Right ventricle myocardium inferior (tissue), 1 donor: Measurements from ENCODE around the gene MAGI2. TPM values are rescaled to one million over a fixed set of nuclear protein-coding genes. Genes with fewer than 3 reads are reported as not detected.
"Not testable (repeated sequence)": the region's sequence is repeated elsewhere in the genome, so short reads cannot be mapped to it uniquely, and the experiment has no call there.

Experiments used
- ATAC-seq: fragments of 200-7000 bp; cut with Tn5 transposase; one replicate; pipeline ENCODE4 v1.9.1; 2020; ENCODE audit warnings: mild to moderate bottlenecking, moderate library complexity
- DNase-seq: peaks from one replicate; pipeline ENCODE4 v3.0.0; 2021; ENCODE audit errors: missing footprints
- intact Hi-C: fragments of 100-400 bp; cut with DNase I; formaldehyde crosslinking; loops from one replicate; pipeline ENCODE4 v1.11.0; 2022
- total RNA-seq: library from RNA; stranded (reverse); fragmentation: NEBNext Ultra II Directional; extraction: Animal tissue kit (Norgen Biotek cat#: 25700); gene quantifications from one replicate; pipeline ENCODE4 v1.2.1, GENCODE V29; 2021
- donor health status: DM: no; HTN: yes; CAD: no; lungs with severe emphysema.

Gene MAGI2
- total RNA-seq, 1 donor from 2014 or later, result 3.1 TPM

GRCh38 chr7:79132844-79133451, 320.5 kb downstream of the MAGI2 start:
- no peak for ATAC-seq
- intact Hi-C loops, result no loop called here

GRCh38 chr7:79130715-79131114, 322.8 kb downstream of the MAGI2 start:
- intact Hi-C loops, result no loop called here
- no peak for DNase-seq
- no peak for ATAC-seq

More at GRCh38 chr7:79132844-79133451, 320.5 kb downstream of the MAGI2 start:
- no peak for DNase-seq

- intact Hi-C loops, result no loop called here
- no peak for ATAC-seq
- DNase-seq, result no peak
These were observed 329.1 kb downstream of the MAGI2 start for GRCh38 chr7:79124331-79124730.

- ATAC-seq (no peak), DNase-seq (no peak)
- intact Hi-C loops, result no loop called here
These were observed 335.3 kb downstream of the MAGI2 start for GRCh38 chr7:79118143-79118542.

- intact Hi-C loops, result no loop called here
- no peak for DNase-seq
- ATAC-seq, result no peak
These were observed 357.1 kb downstream of the MAGI2 start for GRCh38 chr7:79096361-79096805.

- DNase-seq (no peak), ATAC-seq (no peak)
- intact Hi-C loops, result no loop called here
These were observed 360.0 kb downstream of the MAGI2 start for GRCh38 chr7:79093421-79093820.

- intact Hi-C loops, result no loop called here
- ATAC-seq, result no peak
- DNase-seq, result no peak
These were observed 361.8 kb downstream of the MAGI2 start for GRCh38 chr7:79091661-79092060.

GRCh38 chr7:79091011-79091410, 362.5 kb downstream of the MAGI2 start:
- intact Hi-C loops, result no loop called here
- ATAC-seq (no peak), DNase-seq (no peak)

GRCh38 chr7:79090543-79090942, 362.9 kb downstream of the MAGI2 start:
- intact Hi-C loops, result no loop called here

GRCh38 chr7:79084423-79084822, 369.0 kb downstream of the MAGI2 start:
- ATAC-seq (no peak), DNase-seq (no peak)
- intact Hi-C loops, result no loop called here

More at GRCh38 chr7:79090543-79090942, 362.9 kb downstream of the MAGI2 start:
- no peak for DNase-seq
- ATAC-seq, result no peak

GRCh38 chr7:79079919-79080554, 373.4 kb downstream of the MAGI2 start:
- DNase-seq (no peak), ATAC-seq (no peak)
- intact Hi-C loops, result no loop called here

GRCh38 chr7:79078273-79078672, 375.2 kb downstream of the MAGI2 start:
- ATAC-seq (no peak), DNase-seq (no peak)
- intact Hi-C loops, result no loop called here

- DNase-seq, intact Hi-C loops, ATAC-seq: not testable (repeated sequence)
These were observed 382.3 kb downstream of the MAGI2 start for GRCh38 chr7:79071187-79071586.

GRCh38 chr7:79064187-79064823, 389.2 kb downstream of the MAGI2 start:
- no peak for ATAC-seq
- intact Hi-C loops, result no loop called here
- DNase-seq, result no peak

- DNase-seq (no peak), ATAC-seq (no peak)
- intact Hi-C loops, result no loop called here
These were observed 390.3 kb downstream of the MAGI2 start for GRCh38 chr7:79063019-79063698.

- DNase-seq (no peak), ATAC-seq (no peak)
- intact Hi-C loops, result no loop called here
These were observed 393.0 kb downstream of the MAGI2 start for GRCh38 chr7:79060498-79060897.

GRCh38 chr7:79055722-79056415, 397.6 kb downstream of the MAGI2 start:
- ATAC-seq (no peak), DNase-seq (no peak)
- intact Hi-C loops, result no loop called here

- intact Hi-C loops, result no loop called here
- no peak for DNase-seq
- no peak for ATAC-seq
These were observed 401.6 kb downstream of the MAGI2 start for GRCh38 chr7:79051915-79052314.

GRCh38 chr7:79050603-79051002, 402.9 kb downstream of the MAGI2 start:
- intact Hi-C loops, result no loop called here
- DNase-seq (no peak), ATAC-seq (no peak)
